Measurements from ENCODE around the gene REXO5. TPM values are rescaled to one million over a fixed set of nuclear protein-coding genes. Genes with fewer than 3 reads are reported as not detected.

REXO5 gene
- total RNA-seq, 2 donors from 2014 or later = 2.3 to 3.6 TPM

GRCh38 chr16:20866145-20866772 is 59.9 kb downstream of the REXO5 start:
- Histone ChIP-seq H3K27me3 (no peaks in the 10 kb centered on the region), H3K4me3 (no peak overlapping the region), H3K36me3 (replicated peaks in 1 of 2; ENCODE audit: insufficient read depth in 1 of 2, low read depth in 2 of 2) (no peaks in the 10 kb centered on the region), H3K27ac (peak overlapping the region in 3 of 4 donors; percentile 40 to 69 (median 41)), H3K9me3 (no peaks in the 10 kb centered on the region), H3K4me1 (peaks cover 55% of the 10 kb centered on the region)
- TF ChIP-seq POLR2A (IDR thresholded peaks at IDR 0.05) = no peak
- TF ChIP-seq, protein P1, sequence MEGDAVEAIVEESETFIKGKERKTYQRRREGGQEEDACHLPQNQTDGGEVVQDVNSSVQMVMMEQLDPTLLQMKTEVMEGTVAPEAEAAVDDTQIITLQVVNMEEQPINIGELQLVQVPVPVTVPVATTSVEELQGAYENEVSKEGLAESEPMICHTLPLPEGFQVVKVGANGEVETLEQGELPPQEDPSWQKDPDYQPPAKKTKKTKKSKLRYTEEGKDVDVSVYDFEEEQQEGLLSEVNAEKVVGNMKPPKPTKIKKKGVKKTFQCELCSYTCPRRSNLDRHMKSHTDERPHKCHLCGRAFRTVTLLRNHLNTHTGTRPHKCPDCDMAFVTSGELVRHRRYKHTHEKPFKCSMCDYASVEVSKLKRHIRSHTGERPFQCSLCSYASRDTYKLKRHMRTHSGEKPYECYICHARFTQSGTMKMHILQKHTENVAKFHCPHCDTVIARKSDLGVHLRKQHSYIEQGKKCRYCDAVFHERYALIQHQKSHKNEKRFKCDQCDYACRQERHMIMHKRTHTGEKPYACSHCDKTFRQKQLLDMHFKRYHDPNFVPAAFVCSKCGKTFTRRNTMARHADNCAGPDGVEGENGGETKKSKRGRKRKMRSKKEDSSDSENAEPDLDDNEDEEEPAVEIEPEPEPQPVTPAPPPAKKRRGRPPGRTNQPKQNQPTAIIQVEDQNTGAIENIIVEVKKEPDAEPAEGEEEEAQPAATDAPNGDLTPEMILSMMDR (IDR thresholded peaks at IDR 0.05) = no peak
- WGBS, 2 donors = 68 to 69% methylated on average over 6 of the region's 6 CpGs
- intact Hi-C loops (cut with DNase I) = no loop called here
- peak; percentile 33 to 68 (median 42) for DNase-seq
- ATAC-seq = no peak

GRCh38 chr16:20866801-20867200 is 60.5 kb downstream of the REXO5 start:
- peaks cover 59% of the 10 kb centered on the region for H3K4me1 ChIP-seq
- 31 to 38% methylated on average over 3 of the region's 3 CpGs for WGBS, 2 donors
- H3K9me3 ChIP-seq = no peaks in the 10 kb centered on the region
- TF ChIP-seq, protein P1 (IDR thresholded peaks at IDR 0.05) = no peak
- no peak for TF ChIP-seq POLR2A (IDR thresholded peaks at IDR 0.05)
- intact Hi-C loops (cut with DNase I) = no loop called here
- DNase-seq = peak in 3 of 4 donors; percentile 44 to 64 (median 52)
- peak; percentile 31 for ATAC-seq
- no peaks in the 10 kb centered on the region for H3K27me3 ChIP-seq
- H3K36me3 ChIP-seq (replicated peaks in 1 of 2; ENCODE audit: insufficient read depth in 1 of 2, low read depth in 2 of 2) = no peaks in the 10 kb centered on the region
- peak overlapping the region in 3 of 4 donors; percentile 40 to 69 (median 41) for H3K27ac ChIP-seq
- H3K4me3 ChIP-seq = no peak overlapping the region

DNA sequence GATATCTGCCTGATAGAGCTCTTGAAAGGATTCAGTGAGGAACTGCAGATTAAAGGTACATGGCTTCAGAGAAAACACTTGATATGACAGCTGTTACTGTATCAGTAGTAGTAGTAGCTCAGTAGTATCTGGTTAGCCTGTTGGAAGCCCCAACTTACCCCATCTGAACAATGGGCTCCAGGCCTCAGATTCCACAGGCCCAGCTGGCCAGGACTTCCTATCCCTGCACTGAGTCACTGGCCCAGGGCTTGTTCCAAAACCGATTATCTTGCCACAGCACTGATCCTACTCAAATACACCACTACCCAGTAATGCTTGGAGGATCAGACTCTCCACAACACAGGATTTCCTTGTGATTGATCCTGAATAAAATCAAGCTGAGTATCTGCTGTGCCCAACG is 61.3 kb downstream of the REXO5 start:
- ATAC-seq = no peak
- Histone ChIP-seq H3K4me1 (peaks cover 66% of the 10 kb centered on the region), H3K27ac (peak overlapping the region in 1 of 4 donors; percentile 26), H3K9me3 (no peaks in the 10 kb centered on the region), H3K27me3 (no peaks in the 10 kb centered on the region), H3K36me3 (replicated peaks in 1 of 2; ENCODE audit: insufficient read depth in 1 of 2, low read depth in 2 of 2) (no peaks in the 10 kb centered on the region), H3K4me3 (no peak overlapping the region)
- TF ChIP-seq POLR2A (IDR thresholded peaks at IDR 0.05) = no peak
- TF ChIP-seq, protein P1 (IDR thresholded peaks at IDR 0.05) = no peak
- WGBS, 2 donors = 84 to 85% methylated on average over 2 of the region's 2 CpGs
- no peak for DNase-seq
- intact Hi-C loops (cut with DNase I) = no loop called here

DNA sequence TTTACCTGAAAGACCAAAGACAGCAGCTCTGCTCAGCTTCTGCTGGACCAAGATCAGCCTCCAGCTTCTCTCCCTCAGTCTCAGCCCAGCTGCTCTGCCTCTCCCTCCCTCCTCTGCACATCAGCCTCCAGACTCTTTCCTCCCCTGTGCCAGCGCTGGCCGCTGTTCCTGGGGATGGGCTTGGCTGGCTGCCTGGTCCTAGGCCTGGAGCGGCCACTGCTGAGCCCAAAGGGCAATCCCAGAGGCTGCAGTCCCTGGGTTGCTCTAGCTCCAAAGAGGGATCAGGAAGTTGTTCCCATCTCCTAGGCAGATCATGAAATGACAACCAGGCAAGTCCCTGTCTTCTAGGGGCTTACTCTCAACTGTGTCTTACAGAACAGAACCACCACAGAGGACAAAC is 62.6 kb downstream of the REXO5 start:
- Histone ChIP-seq H3K4me1 (peaks cover 69% of the 10 kb centered on the region), H3K4me3 (no peak overlapping the region), H3K9me3 (no peaks in the 10 kb centered on the region), H3K27me3 (no peaks in the 10 kb centered on the region), H3K27ac (peak overlapping the region in 3 of 4 donors; percentile 6 to 49 (median 43)), H3K36me3 (replicated peaks in 1 of 2; ENCODE audit: insufficient read depth in 1 of 2, low read depth in 2 of 2) (no peaks in the 10 kb centered on the region)
- 0 to 10% methylated on average over 2 to 3 of the region's 3 CpGs for WGBS, 2 donors
- DNase-seq (peak; percentile 80 to 90 (median 86)), ATAC-seq (peak; percentile 83)
- intact Hi-C loops (cut with DNase I) = no loop called here
- TF ChIP-seq, protein P1 (IDR thresholded peaks at IDR 0.05) = no peak
- no peak for TF ChIP-seq POLR2A (IDR thresholded peaks at IDR 0.05)

Measured in body of pancreas (tissue), 4 donors.